RWPE2 (cell line): Measurements from ENCODE around the gene OR5H6.

Experiments
- ATAC-seq: fragments of 200-7000 bp; cut with Tn5 transposase; 3 replicates; pipeline ENCODE4 v1.9.1; 2021; ENCODE audit warnings: low read depth
- DNase-seq: peaks from one replicate; pipeline ENCODE4 v3.0.0-alpha.2; 2020; ENCODE audit warnings: low spot score
- H3K27ac ChIP-seq: fragments of 450-650 bp; 2 replicates; pipeline ENCODE4 v1.5.1; 2017; ENCODE audit warnings: mild to moderate bottlenecking; ENCODE audit not compliant: poor library complexity, severe bottlenecking
- H3K27me3 ChIP-seq: fragments of 250-450 bp; sonication (Bioruptor Pico); 2 replicates; pipeline ENCODE4 v1.5.1; 2021; ENCODE audit warnings: mild to moderate bottlenecking, moderate library complexity; ENCODE audit not compliant: insufficient read depth, poor library complexity, severe bottlenecking
- H3K36me3 ChIP-seq: fragments of 250-450 bp; sonication (Bioruptor Pico); 2 replicates; pipeline ENCODE4 v1.5.1; 2020; ENCODE audit warnings: low read depth, mild to moderate bottlenecking, moderate library complexity
- H3K4me1 ChIP-seq: fragments of 250-450 bp; sonication (Bioruptor Pico); 2 replicates; pipeline ENCODE4 v1.5.1; 2021; ENCODE audit warnings: mild to moderate bottlenecking, moderate library complexity; ENCODE audit not compliant: insufficient read depth, poor library complexity, severe bottlenecking
- H3K4me3 ChIP-seq: fragments of 250-450 bp; sonication (Bioruptor Pico); 2 replicates; pipeline ENCODE4 v1.5.1; 2021; ENCODE audit warnings: mild to moderate bottlenecking, moderate library complexity; ENCODE audit not compliant: severe bottlenecking
- H3K9me3 ChIP-seq: fragments of 250-450 bp; sonication (Bioruptor Pico); 2 replicates; pipeline ENCODE4 v1.5.1; 2021; ENCODE audit warnings: mild to moderate bottlenecking, moderate library complexity; ENCODE audit not compliant: severe bottlenecking
- TF ChIP-seq, protein P1 (sequence below): fragments of 450-650 bp; IDR thresholded peaks from one replicate; pipeline ENCODE4 v1.5.1; 2017; ENCODE audit warnings: mild to moderate bottlenecking, moderate library complexity; ENCODE audit not compliant: poor library complexity, severe bottlenecking

Gene OR5H6

DNA sequence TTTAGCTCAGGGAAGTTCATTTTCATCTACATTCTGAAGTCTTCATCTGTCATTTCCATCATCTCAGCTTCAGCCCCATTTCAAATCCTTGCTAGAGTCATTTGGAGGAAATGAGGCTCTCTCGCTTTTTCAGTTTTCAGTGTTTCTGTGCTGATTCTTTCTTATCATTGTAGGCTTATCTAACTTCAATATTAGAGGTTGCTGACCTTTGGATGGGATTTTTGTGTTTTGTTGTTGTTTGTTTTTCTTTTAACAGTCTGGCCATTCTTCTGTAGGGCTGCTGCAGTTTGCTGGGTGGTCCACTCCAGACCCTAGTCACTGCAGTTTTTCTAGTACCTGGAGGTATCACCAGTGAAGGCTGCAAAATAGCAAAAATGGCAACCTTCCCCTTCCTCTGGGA, 26.9 kb downstream of the OR5H6 start:
- no peaks in the 10 kb centered on the region for H3K27me3 ChIP-seq
- TF ChIP-seq, protein P1, sequence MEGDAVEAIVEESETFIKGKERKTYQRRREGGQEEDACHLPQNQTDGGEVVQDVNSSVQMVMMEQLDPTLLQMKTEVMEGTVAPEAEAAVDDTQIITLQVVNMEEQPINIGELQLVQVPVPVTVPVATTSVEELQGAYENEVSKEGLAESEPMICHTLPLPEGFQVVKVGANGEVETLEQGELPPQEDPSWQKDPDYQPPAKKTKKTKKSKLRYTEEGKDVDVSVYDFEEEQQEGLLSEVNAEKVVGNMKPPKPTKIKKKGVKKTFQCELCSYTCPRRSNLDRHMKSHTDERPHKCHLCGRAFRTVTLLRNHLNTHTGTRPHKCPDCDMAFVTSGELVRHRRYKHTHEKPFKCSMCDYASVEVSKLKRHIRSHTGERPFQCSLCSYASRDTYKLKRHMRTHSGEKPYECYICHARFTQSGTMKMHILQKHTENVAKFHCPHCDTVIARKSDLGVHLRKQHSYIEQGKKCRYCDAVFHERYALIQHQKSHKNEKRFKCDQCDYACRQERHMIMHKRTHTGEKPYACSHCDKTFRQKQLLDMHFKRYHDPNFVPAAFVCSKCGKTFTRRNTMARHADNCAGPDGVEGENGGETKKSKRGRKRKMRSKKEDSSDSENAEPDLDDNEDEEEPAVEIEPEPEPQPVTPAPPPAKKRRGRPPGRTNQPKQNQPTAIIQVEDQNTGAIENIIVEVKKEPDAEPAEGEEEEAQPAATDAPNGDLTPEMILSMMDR: no peak
- no peaks in the 10 kb centered on the region for H3K9me3 ChIP-seq
- DNase-seq (no peak), ATAC-seq (no peak)
- H3K4me3 ChIP-seq: no peak overlapping the region
- no peak overlapping the region for H3K27ac ChIP-seq
- H3K4me1 ChIP-seq: no peaks in the 10 kb centered on the region
- no peaks in the 10 kb centered on the region for H3K36me3 ChIP-seq

DNA sequence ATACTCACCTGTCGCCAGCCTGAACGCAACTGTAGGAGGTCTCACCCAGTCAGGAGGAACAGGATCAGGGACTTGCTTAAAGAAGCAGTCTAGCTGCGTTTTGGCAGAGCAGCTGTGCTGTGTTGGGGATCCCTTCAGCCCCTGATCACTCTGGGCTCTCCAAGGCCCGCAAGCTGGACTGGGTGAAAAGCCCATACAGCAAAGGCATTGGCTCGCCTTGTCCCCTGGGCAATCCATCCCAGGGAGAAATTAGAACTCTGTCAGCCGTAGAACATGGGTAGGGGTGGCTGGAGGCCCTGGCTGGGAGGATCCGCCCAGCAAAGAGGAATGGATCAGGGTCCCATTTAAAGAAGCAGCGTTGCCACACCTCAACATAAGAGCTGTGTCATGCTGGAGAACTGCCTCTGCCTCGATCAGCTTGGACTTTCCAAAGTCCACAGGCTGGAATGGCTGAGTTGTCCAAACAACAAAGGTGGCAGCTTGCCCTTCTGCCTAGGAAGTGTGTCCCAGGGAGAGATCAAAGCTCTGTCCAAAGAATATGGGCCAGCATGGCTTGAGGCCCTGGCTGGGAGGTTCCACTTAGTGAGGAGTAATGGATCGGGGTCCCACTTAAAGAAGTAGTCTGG, 27.4 kb downstream of the OR5H6 start:
- no peaks in the 10 kb centered on the region for H3K9me3 ChIP-seq
- no peaks in the 10 kb centered on the region for H3K4me1 ChIP-seq
- DNase-seq: no peak
- H3K27ac ChIP-seq: no peak overlapping the region
- H3K36me3 ChIP-seq: no peaks in the 10 kb centered on the region
- no peak overlapping the region for H3K4me3 ChIP-seq
- no peaks in the 10 kb centered on the region for H3K27me3 ChIP-seq
- ATAC-seq: no peak
- TF ChIP-seq, protein P1: no peak
